WTC11 (cell line): ENCODE results near the gene LRRFIP1. TPM values are rescaled to one million over a fixed set of nuclear protein-coding genes. Genes with fewer than 3 reads are reported as not detected.

ENCODE experiments used
- ATAC-seq: fragments of 200-7000 bp; cut with Tn5 transposase; 2 replicates; pipeline ENCODE4 v1.10.0; 2021; ENCODE audit warnings: mild to moderate bottlenecking, moderate library complexity
- CTCF ChIA-PET: fragments of 300-600 bp; sonication (Branson Sonifier 250); formaldehyde crosslinking; loops from one replicate; lab custom pipeline; 2021; ENCODE audit warnings: antibody characterized with exemption; lab: Charles Lee
- POLR2A ChIA-PET: fragments of 350-600 bp; sonication (Branson Sonifier 250); formaldehyde crosslinking; loops from one replicate; lab custom pipeline; 2021; ENCODE audit warnings: antibody characterized with exemption; lab: Charles Lee
- DNase-seq: peaks from one replicate; pipeline ENCODE4 v3.0.0; 2021; ENCODE audit warnings: low spot score
- H3K27ac Mint-ChIP-seq: 2 replicates; pipeline ENCODE4 v1.8.0; 2021; ENCODE audit warnings: mixed read lengths
- H3K27me3 Mint-ChIP-seq: 2 replicates; pipeline ENCODE4 v1.8.0; 2021; ENCODE audit warnings: low read depth, mild to moderate bottlenecking, moderate library complexity, mixed read lengths
- H3K36me3 Mint-ChIP-seq: 2 replicates; pipeline ENCODE4 v1.8.0; 2021; ENCODE audit warnings: mixed read lengths
- H3K4me1 Mint-ChIP-seq: 2 replicates; pipeline ENCODE4 v1.8.0; 2022; ENCODE audit warnings: mixed read lengths
- H3K4me3 Mint-ChIP-seq: 2 replicates; pipeline ENCODE4 v1.8.0; 2021; ENCODE audit warnings: mild to moderate bottlenecking, moderate library complexity, mixed read lengths
- H3K9me3 Mint-ChIP-seq: 2 replicates; pipeline ENCODE4 v1.8.0; 2021; ENCODE audit warnings: mixed read lengths
- JUN ChIP-seq: sonication (generic); formaldehyde crosslinking; IDR thresholded peaks from 2 replicates; pipeline ENCODE4 v1.8.0; 2023; ENCODE audit warnings: mild to moderate bottlenecking, missing genetic modification reagents
- KAT7 ChIP-seq: sonication (generic); formaldehyde crosslinking; IDR thresholded peaks from 2 replicates; pipeline ENCODE4 v1.8.1; 2023; ENCODE audit warnings: missing genetic modification reagents, mild to moderate bottlenecking, borderline replicate concordance
- PRRX2 ChIP-seq: fragments of 250-450 bp; sonication (Bioruptor Pico); IDR thresholded peaks from 2 replicates; pipeline ENCODE4 v1.8.0; 2021; ENCODE audit warnings: mild to moderate bottlenecking
- RELA ChIP-seq: sonication (generic); formaldehyde crosslinking; IDR thresholded peaks from 2 replicates; pipeline ENCODE4 v1.8.1; 2022; ENCODE audit warnings: missing genetic modification reagents, mild to moderate bottlenecking, borderline replicate concordance
- SMAD3 ChIP-seq: sonication (generic); formaldehyde crosslinking; IDR thresholded peaks from 2 replicates; pipeline ENCODE4 v1.8.0; 2022; ENCODE audit warnings: missing genetic modification reagents, mild to moderate bottlenecking, borderline replicate concordance
- TEAD1 ChIP-seq: sonication (generic); formaldehyde crosslinking; IDR thresholded peaks from 2 replicates; pipeline ENCODE4 v1.8.0; 2022; ENCODE audit warnings: mild to moderate bottlenecking, missing genetic modification reagents
- TEAD4 ChIP-seq: sonication (generic); formaldehyde crosslinking; IDR thresholded peaks from 2 replicates; pipeline ENCODE4 v1.8.0; 2022; ENCODE audit warnings: mild to moderate bottlenecking, missing genetic modification reagents
- ZNF317 ChIP-seq: sonication (generic); formaldehyde crosslinking; IDR thresholded peaks from 2 replicates; pipeline ENCODE4 v1.8.1; 2023; ENCODE audit warnings: low read depth, mild to moderate bottlenecking, moderate library complexity, missing genetic modification reagents, borderline replicate concordance
- ZNF423 ChIP-seq: fragments of 250-450 bp; sonication (Bioruptor Pico); IDR thresholded peaks from 2 replicates; pipeline ENCODE4 v2.1.2; 2022; ENCODE audit warnings: mild to moderate bottlenecking, moderate library complexity
- total RNA-seq: library from RNA; stranded (reverse); gene quantifications from 3 replicates; pipeline ENCODE4 v1.2.3, GENCODE V29; 2021
- TF ChIP-seq, protein P1 (sequence below): sonication (generic); formaldehyde crosslinking; IDR thresholded peaks from 2 replicates; pipeline ENCODE4 v1.8.0; 2023; ENCODE audit warnings: mild to moderate bottlenecking, missing genetic modification reagents
- TF ChIP-seq, protein P2 (sequence below): sonication (generic); formaldehyde crosslinking; IDR thresholded peaks from 2 replicates; pipeline ENCODE4 v1.8.1; 2023; ENCODE audit warnings: mild to moderate bottlenecking, missing genetic modification reagents
- TF ChIP-seq, protein P3 (sequence below): sonication (generic); formaldehyde crosslinking; IDR thresholded peaks from 2 replicates; pipeline ENCODE4 v1.8.1; 2022; ENCODE audit warnings: mild to moderate bottlenecking, missing genetic modification reagents, moderate library complexity, borderline replicate concordance
- TF ChIP-seq, protein P4 (sequence below): sonication (generic); formaldehyde crosslinking; IDR thresholded peaks from 2 replicates; pipeline ENCODE4 v1.8.0; 2023; ENCODE audit warnings: missing genetic modification reagents
- TF ChIP-seq, protein P5 (sequence below): sonication (generic); formaldehyde crosslinking; IDR thresholded peaks from 2 replicates; pipeline ENCODE4 v1.8.1; 2023; ENCODE audit warnings: mild to moderate bottlenecking, missing genetic modification reagents, borderline replicate concordance
- TF ChIP-seq, protein P6 (sequence below): fragments of 250-450 bp; sonication (Bioruptor Pico); IDR thresholded peaks from 2 replicates; pipeline ENCODE4 v1.8.0; 2021; ENCODE audit warnings: mild to moderate bottlenecking

The LRRFIP1 gene
- total RNA-seq, 1 experiment from 2014 or later, result 88.4 TPM

DNA sequence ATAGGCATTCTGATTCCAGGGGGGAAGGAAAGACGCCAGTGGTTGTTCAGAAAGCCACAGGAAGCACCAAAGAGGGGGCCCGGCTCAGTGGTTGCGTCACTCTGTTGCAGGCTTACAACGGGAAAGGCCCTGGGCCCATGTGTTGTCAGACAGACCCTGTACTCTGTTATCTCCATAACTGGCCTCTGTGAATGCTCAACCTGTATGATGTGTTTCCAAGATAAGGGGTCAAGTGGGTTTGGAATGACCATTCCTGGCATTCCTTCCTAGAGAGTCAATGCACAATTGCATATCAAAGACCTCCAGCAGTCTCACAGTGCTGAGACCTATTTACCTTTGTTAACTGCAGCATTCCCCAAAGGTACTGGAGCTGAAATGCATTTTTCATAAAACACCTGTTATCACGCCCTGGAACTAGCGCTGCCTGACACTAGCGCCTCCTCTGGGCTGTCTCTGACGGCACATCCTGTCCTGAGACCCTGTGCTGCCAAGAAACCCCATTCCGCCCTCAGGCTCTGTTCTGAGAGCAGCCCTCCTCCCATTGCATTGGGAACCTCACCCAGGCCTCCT, 13.2 kb upstream of the LRRFIP1 start (continued):
- TF ChIP-seq, protein P1, sequence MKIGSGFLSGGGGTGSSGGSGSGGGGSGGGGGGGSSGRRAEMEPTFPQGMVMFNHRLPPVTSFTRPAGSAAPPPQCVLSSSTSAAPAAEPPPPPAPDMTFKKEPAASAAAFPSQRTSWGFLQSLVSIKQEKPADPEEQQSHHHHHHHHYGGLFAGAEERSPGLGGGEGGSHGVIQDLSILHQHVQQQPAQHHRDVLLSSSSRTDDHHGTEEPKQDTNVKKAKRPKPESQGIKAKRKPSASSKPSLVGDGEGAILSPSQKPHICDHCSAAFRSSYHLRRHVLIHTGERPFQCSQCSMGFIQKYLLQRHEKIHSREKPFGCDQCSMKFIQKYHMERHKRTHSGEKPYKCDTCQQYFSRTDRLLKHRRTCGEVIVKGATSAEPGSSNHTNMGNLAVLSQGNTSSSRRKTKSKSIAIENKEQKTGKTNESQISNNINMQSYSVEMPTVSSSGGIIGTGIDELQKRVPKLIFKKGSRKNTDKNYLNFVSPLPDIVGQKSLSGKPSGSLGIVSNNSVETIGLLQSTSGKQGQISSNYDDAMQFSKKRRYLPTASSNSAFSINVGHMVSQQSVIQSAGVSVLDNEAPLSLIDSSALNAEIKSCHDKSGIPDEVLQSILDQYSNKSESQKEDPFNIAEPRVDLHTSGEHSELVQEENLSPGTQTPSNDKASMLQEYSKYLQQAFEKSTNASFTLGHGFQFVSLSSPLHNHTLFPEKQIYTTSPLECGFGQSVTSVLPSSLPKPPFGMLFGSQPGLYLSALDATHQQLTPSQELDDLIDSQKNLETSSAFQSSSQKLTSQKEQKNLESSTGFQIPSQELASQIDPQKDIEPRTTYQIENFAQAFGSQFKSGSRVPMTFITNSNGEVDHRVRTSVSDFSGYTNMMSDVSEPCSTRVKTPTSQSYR (CRISPR knock-in tag), result no peak
- peak; percentile 98 for TF ChIP-seq TEAD1 (CRISPR knock-in tag)
- TF ChIP-seq JUN (CRISPR knock-in tag), result no peak

DNA sequence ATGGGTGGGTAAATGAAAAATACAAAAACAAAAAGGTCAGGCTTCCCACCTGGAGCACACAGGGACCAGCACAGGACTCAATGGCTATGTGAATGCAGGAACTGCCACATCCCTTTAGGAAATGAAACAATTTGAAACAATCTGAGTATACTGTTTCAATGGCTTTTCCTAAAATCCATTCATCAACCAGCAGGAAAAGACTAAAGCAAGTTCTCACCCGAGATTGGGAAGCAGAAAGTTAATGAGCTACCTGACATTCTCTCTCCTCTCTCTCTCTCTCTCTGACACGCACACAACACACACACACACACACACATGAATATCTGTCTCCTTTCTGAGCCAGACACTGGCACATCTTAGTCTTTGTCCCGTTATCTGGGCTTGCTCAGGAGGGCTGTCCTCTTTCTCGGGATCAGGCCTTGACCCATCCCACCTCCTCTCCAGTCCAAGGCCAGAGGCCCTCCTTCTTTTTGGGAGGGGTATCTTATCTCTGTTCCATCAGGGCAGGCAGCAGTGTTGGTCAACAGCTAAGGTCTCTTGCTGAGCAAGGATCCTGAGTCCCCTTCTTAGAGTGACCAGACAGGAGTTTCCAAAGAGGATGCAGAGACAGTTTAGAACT, 11.6 kb upstream of the LRRFIP1 start:
- Mint-ChIP-seq H3K27me3 (no peaks in the 10 kb centered on the region), H3K4me3 (no peak overlapping the region), H3K4me1 (peaks cover 55% of the 10 kb centered on the region), H3K9me3 (peaks cover 4% of the 10 kb centered on the region), H3K36me3 (peaks cover 3% of the 10 kb centered on the region; the same call in 1 of the 2 replicates), H3K27ac (peak overlapping the region; percentile 93)
- TF ChIP-seq TEAD4 (CRISPR knock-in tag), result no peak
- ChIA-PET POLR2A (no interaction called here), CTCF (interaction anchor here (1.3 to 4.1 kb wide), 5 partner anchors 13 to 103 kb away, joined by 3 to 36 read pairs (median 24); partner anchors contain the start of gene RAB17)
- DNase-seq (no peak), ATAC-seq (no peak)

DNA sequence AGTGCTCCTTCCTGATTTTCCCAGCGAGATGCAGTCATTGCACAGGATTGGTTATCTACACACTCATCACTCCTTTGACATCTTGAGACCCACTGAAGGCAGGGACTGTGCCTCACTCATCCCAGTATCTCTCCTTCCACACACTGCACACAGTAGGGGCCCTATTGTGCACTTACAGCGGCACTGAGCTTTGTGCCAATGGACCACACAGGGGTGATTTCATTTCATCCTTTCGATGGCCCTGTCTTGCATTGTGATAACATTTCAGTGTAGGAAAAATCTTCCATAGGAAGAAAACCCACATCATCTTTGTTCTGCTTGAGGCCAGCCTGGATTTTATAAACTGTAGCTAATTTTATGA, 11.0 kb upstream of the LRRFIP1 start:
- DNase-seq, result no peak
- CTCF ChIA-PET, result interaction anchor here (1.3 kb wide), 1 partner anchor 70 kb away, joined by 3 read pairs; no protein-coding TSS in a partner anchor
- Mint-ChIP-seq H3K4me3 (no peak overlapping the region), H3K9me3 (peaks cover 7% of the 10 kb centered on the region), H3K27me3 (peaks cover 3% of the 10 kb centered on the region; the same call in 1 of the 2 replicates), H3K27ac (0 out of 2 replicates have a peak overlapping the region, but pooled peaks have one; percentile 10), H3K36me3 (peaks cover 4% of the 10 kb centered on the region; the same call in 1 of the 2 replicates), H3K4me1 (peaks cover 54% of the 10 kb centered on the region)
- no peak for ATAC-seq
- POLR2A ChIA-PET, result no interaction called here
- TF ChIP-seq SMAD3 (CRISPR knock-in tag) (no peak), ZNF423 (no peak), RELA (CRISPR knock-in tag) (no peak), PRRX2 (no peak), KAT7 (CRISPR knock-in tag) (no peak), ZNF317 (no peak)
- TF ChIP-seq, protein P2, sequence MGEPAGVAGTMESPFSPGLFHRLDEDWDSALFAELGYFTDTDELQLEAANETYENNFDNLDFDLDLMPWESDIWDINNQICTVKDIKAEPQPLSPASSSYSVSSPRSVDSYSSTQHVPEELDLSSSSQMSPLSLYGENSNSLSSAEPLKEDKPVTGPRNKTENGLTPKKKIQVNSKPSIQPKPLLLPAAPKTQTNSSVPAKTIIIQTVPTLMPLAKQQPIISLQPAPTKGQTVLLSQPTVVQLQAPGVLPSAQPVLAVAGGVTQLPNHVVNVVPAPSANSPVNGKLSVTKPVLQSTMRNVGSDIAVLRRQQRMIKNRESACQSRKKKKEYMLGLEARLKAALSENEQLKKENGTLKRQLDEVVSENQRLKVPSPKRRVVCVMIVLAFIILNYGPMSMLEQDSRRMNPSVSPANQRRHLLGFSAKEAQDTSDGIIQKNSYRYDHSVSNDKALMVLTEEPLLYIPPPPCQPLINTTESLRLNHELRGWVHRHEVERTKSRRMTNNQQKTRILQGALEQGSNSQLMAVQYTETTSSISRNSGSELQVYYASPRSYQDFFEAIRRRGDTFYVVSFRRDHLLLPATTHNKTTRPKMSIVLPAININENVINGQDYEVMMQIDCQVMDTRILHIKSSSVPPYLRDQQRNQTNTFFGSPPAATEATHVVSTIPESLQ (CRISPR knock-in tag), result no peak
- TF ChIP-seq, protein P3, sequence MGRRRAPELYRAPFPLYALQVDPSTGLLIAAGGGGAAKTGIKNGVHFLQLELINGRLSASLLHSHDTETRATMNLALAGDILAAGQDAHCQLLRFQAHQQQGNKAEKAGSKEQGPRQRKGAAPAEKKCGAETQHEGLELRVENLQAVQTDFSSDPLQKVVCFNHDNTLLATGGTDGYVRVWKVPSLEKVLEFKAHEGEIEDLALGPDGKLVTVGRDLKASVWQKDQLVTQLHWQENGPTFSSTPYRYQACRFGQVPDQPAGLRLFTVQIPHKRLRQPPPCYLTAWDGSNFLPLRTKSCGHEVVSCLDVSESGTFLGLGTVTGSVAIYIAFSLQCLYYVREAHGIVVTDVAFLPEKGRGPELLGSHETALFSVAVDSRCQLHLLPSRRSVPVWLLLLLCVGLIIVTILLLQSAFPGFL (CRISPR knock-in tag), result no peak
- TF ChIP-seq, protein P4, sequence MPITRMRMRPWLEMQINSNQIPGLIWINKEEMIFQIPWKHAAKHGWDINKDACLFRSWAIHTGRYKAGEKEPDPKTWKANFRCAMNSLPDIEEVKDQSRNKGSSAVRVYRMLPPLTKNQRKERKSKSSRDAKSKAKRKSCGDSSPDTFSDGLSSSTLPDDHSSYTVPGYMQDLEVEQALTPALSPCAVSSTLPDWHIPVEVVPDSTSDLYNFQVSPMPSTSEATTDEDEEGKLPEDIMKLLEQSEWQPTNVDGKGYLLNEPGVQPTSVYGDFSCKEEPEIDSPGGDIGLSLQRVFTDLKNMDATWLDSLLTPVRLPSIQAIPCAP, result no peak
- TF ChIP-seq, protein P5, sequence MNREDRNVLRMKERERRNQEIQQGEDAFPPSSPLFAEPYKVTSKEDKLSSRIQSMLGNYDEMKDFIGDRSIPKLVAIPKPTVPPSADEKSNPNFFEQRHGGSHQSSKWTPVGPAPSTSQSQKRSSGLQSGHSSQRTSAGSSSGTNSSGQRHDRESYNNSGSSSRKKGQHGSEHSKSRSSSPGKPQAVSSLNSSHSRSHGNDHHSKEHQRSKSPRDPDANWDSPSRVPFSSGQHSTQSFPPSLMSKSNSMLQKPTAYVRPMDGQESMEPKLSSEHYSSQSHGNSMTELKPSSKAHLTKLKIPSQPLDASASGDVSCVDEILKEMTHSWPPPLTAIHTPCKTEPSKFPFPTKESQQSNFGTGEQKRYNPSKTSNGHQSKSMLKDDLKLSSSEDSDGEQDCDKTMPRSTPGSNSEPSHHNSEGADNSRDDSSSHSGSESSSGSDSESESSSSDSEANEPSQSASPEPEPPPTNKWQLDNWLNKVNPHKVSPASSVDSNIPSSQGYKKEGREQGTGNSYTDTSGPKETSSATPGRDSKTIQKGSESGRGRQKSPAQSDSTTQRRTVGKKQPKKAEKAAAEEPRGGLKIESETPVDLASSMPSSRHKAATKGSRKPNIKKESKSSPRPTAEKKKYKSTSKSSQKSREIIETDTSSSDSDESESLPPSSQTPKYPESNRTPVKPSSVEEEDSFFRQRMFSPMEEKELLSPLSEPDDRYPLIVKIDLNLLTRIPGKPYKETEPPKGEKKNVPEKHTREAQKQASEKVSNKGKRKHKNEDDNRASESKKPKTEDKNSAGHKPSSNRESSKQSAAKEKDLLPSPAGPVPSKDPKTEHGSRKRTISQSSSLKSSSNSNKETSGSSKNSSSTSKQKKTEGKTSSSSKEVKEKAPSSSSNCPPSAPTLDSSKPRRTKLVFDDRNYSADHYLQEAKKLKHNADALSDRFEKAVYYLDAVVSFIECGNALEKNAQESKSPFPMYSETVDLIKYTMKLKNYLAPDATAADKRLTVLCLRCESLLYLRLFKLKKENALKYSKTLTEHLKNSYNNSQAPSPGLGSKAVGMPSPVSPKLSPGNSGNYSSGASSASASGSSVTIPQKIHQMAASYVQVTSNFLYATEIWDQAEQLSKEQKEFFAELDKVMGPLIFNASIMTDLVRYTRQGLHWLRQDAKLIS (CRISPR knock-in tag), result no peak
- TF ChIP-seq, protein P6, sequence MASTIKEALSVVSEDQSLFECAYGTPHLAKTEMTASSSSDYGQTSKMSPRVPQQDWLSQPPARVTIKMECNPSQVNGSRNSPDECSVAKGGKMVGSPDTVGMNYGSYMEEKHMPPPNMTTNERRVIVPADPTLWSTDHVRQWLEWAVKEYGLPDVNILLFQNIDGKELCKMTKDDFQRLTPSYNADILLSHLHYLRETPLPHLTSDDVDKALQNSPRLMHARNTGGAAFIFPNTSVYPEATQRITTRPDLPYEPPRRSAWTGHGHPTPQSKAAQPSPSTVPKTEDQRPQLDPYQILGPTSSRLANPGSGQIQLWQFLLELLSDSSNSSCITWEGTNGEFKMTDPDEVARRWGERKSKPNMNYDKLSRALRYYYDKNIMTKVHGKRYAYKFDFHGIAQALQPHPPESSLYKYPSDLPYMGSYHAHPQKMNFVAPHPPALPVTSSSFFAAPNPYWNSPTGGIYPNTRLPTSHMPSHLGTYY (CRISPR knock-in tag), result no peak
